HG03097 (cell line): ENCODE data around the gene ANGPTL2.
"Not testable (repeated sequence)": the region's sequence is repeated elsewhere in the genome, so short reads cannot be mapped to it uniquely, and the experiment has no call there.

Experiments used
- ATAC-seq: cut with Tn5 transposase; IDR thresholded peaks from one replicate; pipeline ENCODE4 v1.9.1; 2021; ENCODE audit not compliant: unreplicated experiment, low FRiP score

Gene ANGPTL2

GRCh38 chr9:127155314-127155960 is 33.0 kb upstream of the ANGPTL2 start:
- ATAC-seq: no peak

GRCh38 chr9:127154390-127155191 is 32.2 kb upstream of the ANGPTL2 start:
- no peak for ATAC-seq

GRCh38 chr9:127154003-127154389 is 31.6 kb upstream of the ANGPTL2 start:
- ATAC-seq: no peak

- ATAC-seq: no peak
Observed at GRCh38 chr9:127153501-127153900, 31.1 kb upstream of the ANGPTL2 start.

- ATAC-seq: no peak
Observed at GRCh38 chr9:127149463-127150390, 27.3 kb upstream of the ANGPTL2 start.

- no peak for ATAC-seq
Observed at GRCh38 chr9:127149010-127149409, 26.6 kb upstream of the ANGPTL2 start.

GRCh38 chr9:127148014-127148413 is 25.6 kb upstream of the ANGPTL2 start:
- ATAC-seq: no peak

- no peak for ATAC-seq
Observed at GRCh38 chr9:127147251-127147650, 24.8 kb upstream of the ANGPTL2 start.

- not testable (repeated sequence) for ATAC-seq
Observed at GRCh38 chr9:127146841-127147240, 24.4 kb upstream of the ANGPTL2 start.

- ATAC-seq: no peak
Observed at GRCh38 chr9:127144670-127145445, 22.4 kb upstream of the ANGPTL2 start.

- no peak for ATAC-seq
Observed at GRCh38 chr9:127143920-127144465, 21.6 kb upstream of the ANGPTL2 start.

- ATAC-seq: no peak
Observed at GRCh38 chr9:127142931-127143464, 20.6 kb upstream of the ANGPTL2 start.

- no peak for ATAC-seq
Observed at GRCh38 chr9:127142291-127142690, 19.9 kb upstream of the ANGPTL2 start.

- ATAC-seq: no peak
Observed at GRCh38 chr9:127140842-127141675, 18.6 kb upstream of the ANGPTL2 start.

GRCh38 chr9:127140181-127140580 is 17.7 kb upstream of the ANGPTL2 start:
- ATAC-seq: no peak

GRCh38 chr9:127139775-127140174 is 17.3 kb upstream of the ANGPTL2 start:
- no peak for ATAC-seq

- ATAC-seq: no peak
Observed at GRCh38 chr9:127139071-127139731, 16.8 kb upstream of the ANGPTL2 start.

- ATAC-seq: no peak
Observed at GRCh38 chr9:127138444-127138843, 16.0 kb upstream of the ANGPTL2 start.
